ENCODE data around the gene SNAPC4.
"Not testable (repeated sequence)": the region's sequence is repeated elsewhere in the genome, so short reads cannot be mapped to it uniquely, and the experiment has no call there.

SNAPC4 gene

DNA sequence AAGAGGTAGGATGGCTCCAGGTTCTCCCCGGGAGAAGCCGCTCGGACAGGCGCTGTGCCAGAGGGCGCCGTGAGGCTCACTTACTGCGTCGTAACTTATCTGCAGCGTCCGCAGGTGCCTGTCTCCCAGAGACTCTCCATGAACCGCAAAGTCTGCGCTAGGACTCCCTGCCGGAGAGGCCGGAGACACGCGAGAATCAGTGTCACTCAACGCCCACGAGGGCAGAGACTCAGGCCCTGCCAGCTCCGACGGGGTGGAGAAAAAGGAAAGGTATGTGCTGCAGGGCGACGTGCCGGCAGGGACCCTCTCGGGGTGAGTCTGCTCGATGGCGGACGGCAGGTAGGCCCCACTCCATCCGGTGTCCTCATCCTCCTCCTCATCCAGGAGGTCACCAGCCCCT is 7.1 kb upstream of the SNAPC4 start:
- DNase-seq = not testable (repeated sequence)

- DNase-seq = not testable (repeated sequence)
Measured at GRCh38 chr9:136405904-136406303, 5.9 kb upstream of the SNAPC4 start.

- no peak for DNase-seq
Measured at GRCh38 chr9:136405481-136405880, 5.5 kb upstream of the SNAPC4 start.

GRCh38 chr9:136404801-136405136 is 4.8 kb upstream of the SNAPC4 start:
- no peak for DNase-seq

- peak; percentile 63 for DNase-seq
Measured at GRCh38 chr9:136403915-136404800, 4.2 kb upstream of the SNAPC4 start.

- DNase-seq = peak; percentile 82
Measured at GRCh38 chr9:136403538-136403914, 3.6 kb upstream of the SNAPC4 start.

DNA sequence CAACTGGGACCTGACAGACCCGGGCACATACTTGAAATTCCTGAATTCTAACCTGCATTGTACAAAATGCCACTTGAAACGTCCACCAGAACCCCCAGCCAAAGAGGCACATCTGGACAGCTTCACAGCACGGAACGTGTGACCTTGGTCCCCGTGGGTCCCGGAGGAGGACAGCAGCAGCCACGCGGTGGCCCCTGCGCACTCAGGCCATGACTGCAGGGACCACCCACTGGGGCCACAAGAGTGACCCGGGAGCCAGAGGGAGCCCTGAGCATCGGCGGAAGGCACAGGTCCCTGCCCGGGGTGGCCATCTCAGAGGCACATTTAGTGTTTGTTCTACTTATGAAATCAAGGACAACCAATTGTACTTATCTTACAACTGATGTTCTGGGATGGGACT is 2.1 kb upstream of the SNAPC4 start:
- DNase-seq = no peak

GRCh38 chr9:136401173-136401922 is 1.4 kb upstream of the SNAPC4 start:
- DNase-seq = no peak

- DNase-seq = peak; percentile 60
Measured at GRCh38 chr9:136399176-136400037, 563 bp downstream of the SNAPC4 start.

GRCh38 chr9:136398286-136398685 is 1.7 kb downstream of the SNAPC4 start:
- no peak for DNase-seq

GRCh38 chr9:136397643-136398042 is 2.3 kb downstream of the SNAPC4 start:
- DNase-seq = no peak

GRCh38 chr9:136396219-136396515 is 3.8 kb downstream of the SNAPC4 start:
- no peak for DNase-seq

DNA sequence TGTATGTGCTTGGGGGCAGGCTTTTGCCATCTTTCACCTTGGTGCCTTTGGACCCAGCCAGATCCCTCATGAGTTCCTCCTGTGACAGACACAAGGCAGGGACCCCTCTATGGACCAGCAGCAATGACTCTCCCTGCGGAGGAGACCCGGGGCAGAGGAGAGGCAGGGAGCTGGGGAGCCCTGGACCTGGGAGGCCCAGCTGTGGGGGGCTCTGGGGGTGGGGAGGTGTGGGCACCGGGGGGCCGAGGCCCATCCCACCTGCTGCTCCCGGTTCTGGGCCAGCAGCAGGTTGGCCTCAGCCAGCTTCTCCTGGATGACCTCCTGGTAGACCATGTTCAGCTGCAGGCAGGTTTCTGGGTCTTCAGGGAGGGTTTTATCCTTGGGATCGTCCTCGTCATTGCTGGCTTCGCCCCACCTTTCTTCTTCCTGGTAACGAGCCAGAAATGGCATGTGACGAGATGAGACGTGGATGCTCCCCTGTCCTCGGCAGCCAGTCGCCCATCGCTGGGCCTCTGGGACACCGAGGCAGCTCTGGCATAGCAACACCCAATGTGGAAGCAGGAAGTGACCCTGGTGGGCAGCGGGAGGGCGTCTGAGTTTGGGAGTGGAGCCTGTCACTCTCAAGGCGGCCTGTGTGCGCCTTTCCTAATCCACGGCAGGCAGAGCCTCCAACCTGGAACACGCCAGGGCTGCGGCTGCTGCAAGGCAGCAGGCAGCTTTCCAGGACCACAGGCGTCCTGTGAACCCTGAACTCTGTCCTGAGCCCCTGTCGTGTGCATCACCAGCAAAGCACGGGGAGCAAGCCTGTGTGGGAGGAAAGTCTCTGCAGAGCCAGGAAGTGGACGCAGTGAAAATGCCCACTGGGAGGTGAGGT is 4.4 kb downstream of the SNAPC4 start:
- no peak for DNase-seq

- DNase-seq = no peak
Measured at GRCh38 chr9:136395020-136395340, 5.0 kb downstream of the SNAPC4 start.

DNA sequence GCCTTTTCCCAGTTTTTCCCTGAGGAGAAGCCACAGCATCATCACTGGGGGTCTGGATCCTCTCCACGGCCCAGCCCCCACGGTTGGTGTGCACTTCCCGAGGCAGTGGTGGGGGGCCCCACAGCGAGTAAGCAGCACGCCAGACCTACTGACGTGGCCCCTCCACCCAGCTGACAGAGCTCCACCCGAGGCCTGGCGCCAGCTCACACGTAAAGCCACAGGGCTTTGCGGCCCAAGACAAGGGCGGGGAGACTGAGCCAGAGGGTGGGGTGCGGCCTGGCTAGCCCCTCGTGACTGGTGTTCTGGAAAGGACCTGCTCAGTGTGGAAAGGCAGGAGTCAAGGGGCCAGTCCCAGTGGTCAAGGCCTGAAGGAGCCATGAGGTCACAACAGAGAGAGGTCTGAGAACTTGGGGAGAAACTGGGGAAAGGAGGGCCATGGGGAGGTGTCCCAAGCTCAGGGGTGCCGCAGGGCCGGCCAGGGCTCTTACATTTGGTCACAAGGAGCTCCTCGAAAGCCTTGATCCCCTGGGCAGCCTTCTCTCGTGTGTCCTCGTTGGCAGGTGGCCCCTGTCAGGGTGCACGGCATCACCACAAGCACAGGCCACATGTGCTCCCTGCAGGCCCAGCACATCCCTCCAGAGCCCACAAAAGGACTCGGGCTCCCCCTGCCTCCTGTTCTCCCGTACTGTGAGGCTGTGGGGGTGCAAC is 5.5 kb downstream of the SNAPC4 start:
- DNase-seq = no peak

- no peak for DNase-seq
Measured at GRCh38 chr9:136393531-136393930, 6.4 kb downstream of the SNAPC4 start.

- DNase-seq = no peak
Measured at GRCh38 chr9:136392538-136393449, 7.2 kb downstream of the SNAPC4 start.

- no peak for DNase-seq
Measured at GRCh38 chr9:136391737-136392537, 8.0 kb downstream of the SNAPC4 start.

DNA sequence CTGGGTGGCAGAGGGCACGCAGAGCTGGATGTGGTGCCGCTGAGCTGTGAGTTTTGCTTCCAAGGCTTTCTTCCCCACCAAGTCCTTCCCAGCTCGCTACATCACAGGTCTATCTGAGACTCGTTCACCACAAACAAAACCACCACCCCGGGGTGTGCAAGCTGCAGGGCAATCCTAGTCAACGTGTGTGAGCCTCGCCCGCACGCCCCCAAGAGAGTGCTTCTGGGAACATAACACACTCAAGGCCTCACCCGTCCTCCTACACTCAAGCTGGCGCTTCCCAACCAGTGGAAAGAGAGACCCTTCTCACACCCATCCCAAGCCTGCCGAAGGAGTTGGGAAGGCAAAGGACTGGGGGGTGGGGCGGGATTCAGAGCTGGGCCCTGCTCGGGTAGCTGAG is 10.6 kb downstream of the SNAPC4 start:
- DNase-seq = no peak

DNA sequence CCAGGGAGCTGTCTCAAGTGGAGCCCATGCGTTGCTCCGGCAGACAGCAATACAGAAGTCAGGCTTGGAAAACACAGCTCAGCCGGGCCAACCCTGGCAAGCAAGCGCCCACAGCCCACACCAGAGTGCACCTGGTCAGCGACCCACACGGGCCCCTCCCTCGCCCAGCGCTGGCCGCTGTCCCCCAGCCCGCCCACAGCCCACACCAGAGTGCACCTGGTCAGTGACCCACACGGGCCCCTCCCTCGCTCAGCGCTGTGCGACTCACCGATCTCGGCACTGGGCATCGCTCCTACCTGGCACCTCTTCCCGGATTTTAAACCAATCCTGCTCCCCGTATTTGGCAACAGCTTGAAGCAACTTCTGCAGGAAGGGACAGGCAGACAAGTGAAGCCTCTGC is 12.8 kb downstream of the SNAPC4 start:
- DNase-seq = no peak

All from activated CD4-positive, alpha-beta T cell treated with anti-CD3 and anti-CD28 coated beads for 48 hours (primary cell).